Esophagus squamous epithelium (tissue), 4 donors: ENCODE data around the gene SETBP1.

Experiments used
- CTCF ChIP-seq, 6 experiments: fragments of 450-650 bp in 4 of 6; fragments of 200-600 bp in 2 of 6; sonication (generic) in 2 of 6; IDR thresholded peaks; one replicate each; pipeline ENCODE4 v1.5.1; 2016 to 2019; ENCODE audit warnings: antibody characterized with exemption in 6 of 6, mild to moderate bottlenecking in 4 of 6, moderate library complexity in 4 of 6
- POLR2A ChIP-seq, 4 donors: fragments of 450-650 bp; IDR thresholded peaks; one replicate each; pipeline ENCODE4 v1.6.1; 2017; ENCODE audit warnings: antibody characterized with exemption in 4 of 4, mild to moderate bottlenecking in 4 of 4, moderate library complexity in 3 of 4

GRCh38 chr18:44681076-44681970, 635 bp downstream of the SETBP1 start:
- no peak for TF ChIP-seq POLR2A (IDR thresholded peaks at IDR 0.05)
- TF ChIP-seq CTCF (IDR thresholded peaks at IDR 0.05) = no peak
